Measurements from ENCODE around the gene ZNF830. TPM values are rescaled to one million over a fixed set of nuclear protein-coding genes. Genes with fewer than 3 reads are reported as not detected.

The ZNF830 gene
- total and polyA plus RNA-seq, 2 of the 13 experiments (the other 11 are each of a cell fraction or from before 2014, with no cell fraction given) = 6.1 to 19.0 TPM

- TF ChIP-seq LRRFIP1 (CRISPR knock-in tag; conservative IDR thresholded peaks at IDR 0.05) (no peak), HOXA3 (CRISPR knock-in tag; IDR thresholded peaks at IDR 0.05) (no peak; the same call in 1 of the 2 replicates), WIZ (CRISPR knock-in tag; IDR thresholded peaks at IDR 0.05) (no peak), ZMAT3 (CRISPR knock-in tag; conservative IDR thresholded peaks at IDR 0.05) (peak; percentile 71; the same call in 1 of the 2 replicates), GABPA (IDR thresholded peaks at IDR 0.05; ENCODE audit: low read depth, low read length) (no peak), GABPA (CRISPR knock-in tag; IDR thresholded peaks at IDR 0.05; ENCODE audit: low read depth) (0 out of 2 replicates have a peak, but pooled peaks have one; percentile 4), ZNF609 (CRISPR knock-in tag; IDR thresholded peaks at IDR 0.05; ENCODE audit: borderline replicate concordance) (no peak), RFX1 (IDR thresholded peaks at IDR 0.05) (no peak), ARID4A (CRISPR knock-in tag; IDR thresholded peaks at IDR 0.05; ENCODE audit: borderline replicate concordance) (peak; percentile 64), SAP130 (CRISPR knock-in tag; IDR thresholded peaks at IDR 0.05; ENCODE audit: low read depth) (peak; percentile 66), BHLHE40 (IDR thresholded peaks at IDR 0.05; ENCODE audit: low read length) (no peak), ZIK1 (CRISPR knock-in tag; IDR thresholded peaks at IDR 0.05; ENCODE audit: borderline replicate concordance, low read depth) (no peak), CREB1 (IDR thresholded peaks at IDR 0.05) (peak; percentile 1; the same call in 1 of the 2 replicates), CREB1 (CRISPR knock-in tag; IDR thresholded peaks at IDR 0.05) (no peak)
- TF ChIP-seq, protein P1, sequence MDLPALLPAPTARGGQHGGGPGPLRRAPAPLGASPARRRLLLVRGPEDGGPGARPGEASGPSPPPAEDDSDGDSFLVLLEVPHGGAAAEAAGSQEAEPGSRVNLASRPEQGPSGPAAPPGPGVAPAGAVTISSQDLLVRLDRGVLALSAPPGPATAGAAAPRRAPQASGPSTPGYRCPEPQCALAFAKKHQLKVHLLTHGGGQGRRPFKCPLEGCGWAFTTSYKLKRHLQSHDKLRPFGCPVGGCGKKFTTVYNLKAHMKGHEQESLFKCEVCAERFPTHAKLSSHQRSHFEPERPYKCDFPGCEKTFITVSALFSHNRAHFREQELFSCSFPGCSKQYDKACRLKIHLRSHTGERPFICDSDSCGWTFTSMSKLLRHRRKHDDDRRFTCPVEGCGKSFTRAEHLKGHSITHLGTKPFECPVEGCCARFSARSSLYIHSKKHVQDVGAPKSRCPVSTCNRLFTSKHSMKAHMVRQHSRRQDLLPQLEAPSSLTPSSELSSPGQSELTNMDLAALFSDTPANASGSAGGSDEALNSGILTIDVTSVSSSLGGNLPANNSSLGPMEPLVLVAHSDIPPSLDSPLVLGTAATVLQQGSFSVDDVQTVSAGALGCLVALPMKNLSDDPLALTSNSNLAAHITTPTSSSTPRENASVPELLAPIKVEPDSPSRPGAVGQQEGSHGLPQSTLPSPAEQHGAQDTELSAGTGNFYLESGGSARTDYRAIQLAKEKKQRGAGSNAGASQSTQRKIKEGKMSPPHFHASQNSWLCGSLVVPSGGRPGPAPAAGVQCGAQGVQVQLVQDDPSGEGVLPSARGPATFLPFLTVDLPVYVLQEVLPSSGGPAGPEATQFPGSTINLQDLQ (CRISPR knock-in tag; IDR thresholded peaks at IDR 0.05) = no peak
Measured at GRCh38 chr17:34980681-34981537, 19.6 kb downstream of the ZNF830 start (continued).
